DOHH2 (cell line): ENCODE results near the gene NUP62.

ENCODE experiments used
- H3F3A ChIP-seq: fragments of 200-600 bp; sonication (generic), shearing (Covaris generic); 2 replicates; pipeline ENCODE4 v1.6.0; 2016; ENCODE audit warnings: antibody characterized with exemption, mild to moderate bottlenecking; ENCODE audit not compliant: control insufficient read depth, insufficient read depth
- H3K27ac ChIP-seq: fragments of 200-600 bp; sonication (generic); 2 replicates; pipeline ENCODE4 v1.5.1; 2014; ENCODE audit warnings: low read depth, mild to moderate bottlenecking, low read length, moderate library complexity
- H3K27me3 ChIP-seq: fragments of 200-600 bp; sonication (generic); 2 replicates; pipeline ENCODE4 v1.6.1; 2014; ENCODE audit warnings: mild to moderate bottlenecking, low read length, mixed read lengths; ENCODE audit not compliant: control insufficient read depth
- H3K36me3 ChIP-seq: fragments of 200-600 bp; sonication (generic); 2 replicates; pipeline ENCODE4 v1.6.1; 2014; ENCODE audit warnings: mild to moderate bottlenecking, low read length, moderate library complexity, mixed read lengths; ENCODE audit not compliant: control insufficient read depth
- H3K4me1 ChIP-seq: fragments of 200-600 bp; sonication (generic); 2 replicates; pipeline ENCODE4 v1.6.1; 2014; ENCODE audit warnings: mild to moderate bottlenecking, low read length, mixed read lengths; ENCODE audit not compliant: control insufficient read depth
- H3K4me2 ChIP-seq: fragments of 200-600 bp; sonication (generic); 2 replicates; pipeline ENCODE4 v1.6.0; 2014; ENCODE audit warnings: mild to moderate bottlenecking, low read length, moderate library complexity
- H3K4me3 ChIP-seq: fragments of 200-600 bp; sonication (generic); 2 replicates; pipeline ENCODE4 v1.5.1; 2014; ENCODE audit warnings: mild to moderate bottlenecking, low read length, mixed read lengths
- H3K79me2 ChIP-seq: fragments of 200-600 bp; sonication (generic); 2 replicates; pipeline ENCODE4 v1.6.1; 2014; ENCODE audit warnings: mild to moderate bottlenecking, low read length, mixed read lengths; ENCODE audit not compliant: control insufficient read depth
- H3K9me2 ChIP-seq: fragments of 200-600 bp; sonication (generic); replicated peaks from 2 replicates; pipeline ENCODE4 v1.6.1; 2014; ENCODE audit warnings: mild to moderate bottlenecking, low read length, mixed read lengths; ENCODE audit not compliant: control insufficient read depth
- H3K9me3 ChIP-seq: fragments of 200-600 bp; sonication (generic); 2 replicates; pipeline ENCODE4 v1.6.1; 2014; ENCODE audit warnings: antibody characterized with exemption, low read length, mixed read lengths; ENCODE audit not compliant: control insufficient read depth, insufficient read depth
- H4K20me1 ChIP-seq: fragments of 200-600 bp; sonication (generic); 2 replicates; pipeline ENCODE4 v1.6.0; 2014; ENCODE audit warnings: low read depth, mild to moderate bottlenecking, antibody characterized with exemption, low read length, moderate library complexity; ENCODE audit not compliant: control insufficient read depth, insufficient read depth
- CTCF ChIP-seq: fragments of 200-600 bp; sonication (generic); IDR thresholded peaks from one replicate; pipeline ENCODE4 v1.5.1; 2014; ENCODE audit warnings: antibody characterized with exemption, mild to moderate bottlenecking, low read depth, low read length; ENCODE audit not compliant: poor library complexity, severe bottlenecking
- EZH2phosphoT487 ChIP-seq: fragments of 200-600 bp; sonication (generic); IDR thresholded peaks from 2 replicates; pipeline ENCODE4 v1.6.1; 2017; ENCODE audit warnings: borderline replicate concordance, mild to moderate bottlenecking, antibody characterized with exemption, low read length, moderate library complexity, mixed read lengths

The NUP62 gene

GRCh38 chr19:49876422-49877019 is 52.8 kb downstream of the NUP62 start:
- Histone ChIP-seq H3K27me3 (no peaks in the 10 kb centered on the region), H3K9me3 (no peaks in the 10 kb centered on the region), H3K9me2 (no peaks in the 10 kb centered on the region), H3K27ac (peak overlapping the region; percentile 79), H3F3A (no peaks in the 10 kb centered on the region), H3K4me3 (peak overlapping the region; percentile 90), H3K79me2 (peaks cover 23% of the 10 kb centered on the region), H3K4me1 (peaks cover 22% of the 10 kb centered on the region), H4K20me1 (no peaks in the 10 kb centered on the region), H3K36me3 (peaks cover 9% of the 10 kb centered on the region), H3K4me2 (peak overlapping the region; percentile 96)
- no peak for TF ChIP-seq EZH2phosphoT487
- no peak for TF ChIP-seq CTCF

GRCh38 chr19:49875857-49876421 is 53.4 kb downstream of the NUP62 start:
- H3K27ac ChIP-seq, result peak overlapping the region; percentile 79
- no peaks in the 10 kb centered on the region for H4K20me1 ChIP-seq
- H3K4me1 ChIP-seq, result peaks cover 22% of the 10 kb centered on the region
- no peaks in the 10 kb centered on the region for H3K27me3 ChIP-seq
- TF ChIP-seq CTCF (no peak), EZH2phosphoT487 (no peak)
- H3K4me2 ChIP-seq, result peak overlapping the region; percentile 96
- H3K36me3 ChIP-seq, result peaks cover 14% of the 10 kb centered on the region
- H3K79me2 ChIP-seq, result peaks cover 24% of the 10 kb centered on the region
- H3K9me2 ChIP-seq, result no peaks in the 10 kb centered on the region
- H3F3A ChIP-seq, result no peaks in the 10 kb centered on the region
- H3K4me3 ChIP-seq, result peak overlapping the region; percentile 90
- no peaks in the 10 kb centered on the region for H3K9me3 ChIP-seq

GRCh38 chr19:49875177-49875576 is 54.1 kb downstream of the NUP62 start:
- Histone ChIP-seq H3K79me2 (peaks cover 32% of the 10 kb centered on the region), H3K4me1 (peaks cover 30% of the 10 kb centered on the region)
- TF ChIP-seq CTCF (no peak), EZH2phosphoT487 (no peak)

More at GRCh38 chr19:49875177-49875576, 54.1 kb downstream of the NUP62 start:
- Histone ChIP-seq H3K27me3 (no peaks in the 10 kb centered on the region), H4K20me1 (no peaks in the 10 kb centered on the region), H3K4me2 (peak overlapping the region; percentile 96), H3K9me2 (no peaks in the 10 kb centered on the region), H3K9me3 (no peaks in the 10 kb centered on the region), H3K27ac (no peak overlapping the region), H3K36me3 (peaks cover 10% of the 10 kb centered on the region), H3K4me3 (peak overlapping the region; percentile 90), H3F3A (no peaks in the 10 kb centered on the region)
